ENCODE data around the gene ANKMY2. TPM values are rescaled to one million over a fixed set of nuclear protein-coding genes. Genes with fewer than 3 reads are reported as not detected.

Gene ANKMY2
- total and polyA plus RNA-seq, 2 donors = 13.1 to 18.2 TPM

DNA sequence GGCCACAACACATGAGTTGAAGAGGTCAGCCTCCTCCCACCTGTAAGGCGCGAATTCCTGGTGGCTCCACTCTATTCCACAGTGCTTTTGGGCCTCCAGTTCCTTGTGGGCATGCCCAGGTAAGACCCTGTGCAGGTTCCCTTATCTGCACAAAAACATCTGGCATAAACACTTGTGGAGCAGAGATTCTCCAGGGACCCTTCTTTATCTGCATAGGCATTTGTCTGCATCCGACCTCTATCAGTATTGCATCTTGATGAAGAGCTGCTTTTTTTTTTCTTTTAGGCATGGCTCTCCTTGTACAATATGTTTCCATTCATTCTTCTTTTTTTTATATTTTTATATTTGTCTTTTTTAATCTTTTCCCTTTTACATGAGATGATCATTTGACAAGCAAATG lies 58.4 kb downstream of the ANKMY2 start:
- 97% methylated on average over 3 of the region's 3 CpGs for WGBS
- H3K27ac ChIP-seq (ENCODE audit: low read depth in 1 of 2, low read length in 1 of 2) = no peak overlapping the region
- no peaks in the 10 kb centered on the region for H3K27me3 ChIP-seq (ENCODE audit: control insufficient read depth in 2 of 2, insufficient read depth in 1 of 2, low read length in 1 of 2)
- no peak for DNase-seq (ENCODE audit: low read depth in 6 of 9, low spot score in 9 of 9)
- H3K4me1 ChIP-seq (ENCODE audit: control insufficient read depth in 2 of 2, insufficient read depth in 2 of 2, low read length in 2 of 2) = no peaks in the 10 kb centered on the region
- H3K4me3 ChIP-seq (ENCODE audit: low read length in 2 of 2) = no peak overlapping the region
- no peaks in the 10 kb centered on the region for H3K36me3 ChIP-seq (ENCODE audit: control insufficient read depth in 2 of 2, insufficient read depth in 2 of 2, low read length in 1 of 2)
- no peaks in the 10 kb centered on the region for H3K9me3 ChIP-seq (ENCODE audit: control insufficient read depth in 2 of 2, insufficient read depth in 1 of 2, low read length in 1 of 2)

DNA sequence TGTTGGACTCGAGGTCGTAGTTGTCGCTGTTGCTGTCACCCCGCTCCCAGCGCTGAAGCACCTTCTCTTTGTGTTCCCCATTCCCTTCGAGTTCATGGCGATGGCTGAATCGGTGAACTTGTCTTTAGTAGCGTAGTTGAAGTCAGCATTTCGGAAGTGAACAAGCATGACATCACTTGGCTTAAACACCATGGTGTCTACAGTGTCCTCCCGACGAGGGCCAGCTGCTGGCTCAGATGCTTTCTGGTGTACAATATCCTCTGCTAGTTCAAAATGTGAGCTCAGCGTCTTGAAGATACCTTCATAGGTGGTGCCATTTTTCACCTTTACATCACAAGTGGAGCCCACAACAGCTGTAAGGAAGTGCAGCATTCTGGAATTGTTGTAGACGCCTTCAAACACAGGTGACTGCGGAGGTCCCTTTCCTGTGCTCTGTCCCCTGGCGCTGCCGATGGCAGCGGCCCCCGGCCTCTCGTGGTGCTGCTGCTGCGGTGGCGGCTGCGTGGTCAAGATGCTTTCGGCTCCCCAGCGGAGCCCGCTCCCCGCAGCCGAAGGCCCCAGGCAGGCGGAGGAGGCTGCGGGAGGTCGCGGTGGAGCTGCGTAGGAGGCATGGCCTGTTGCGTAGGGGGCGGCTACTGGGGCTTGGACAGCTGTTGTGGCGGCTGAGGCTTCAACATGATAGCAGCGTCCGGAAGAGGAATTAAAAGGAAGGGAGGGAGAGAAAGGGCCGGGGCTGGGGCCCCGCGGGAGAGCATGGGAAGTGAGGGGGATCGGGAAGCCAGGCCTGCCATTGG lies 59.3 kb downstream of the ANKMY2 start:
- no peak overlapping the region for H3K27ac ChIP-seq (ENCODE audit: low read depth in 1 of 2, low read length in 1 of 2)
- 72% methylated on average over 42 of the region's 42 CpGs for WGBS
- H3K27me3 ChIP-seq (ENCODE audit: control insufficient read depth in 2 of 2, insufficient read depth in 1 of 2, low read length in 1 of 2) = no peaks in the 10 kb centered on the region
- H3K4me1 ChIP-seq (ENCODE audit: control insufficient read depth in 2 of 2, insufficient read depth in 2 of 2, low read length in 2 of 2) = no peaks in the 10 kb centered on the region
- no peaks in the 10 kb centered on the region for H3K36me3 ChIP-seq (ENCODE audit: control insufficient read depth in 2 of 2, insufficient read depth in 2 of 2, low read length in 1 of 2)
- H3K9me3 ChIP-seq (ENCODE audit: control insufficient read depth in 2 of 2, insufficient read depth in 1 of 2, low read length in 1 of 2) = no peaks in the 10 kb centered on the region
- no peak overlapping the region for H3K4me3 ChIP-seq (ENCODE audit: low read length in 2 of 2)
- DNase-seq (ENCODE audit: low read depth in 6 of 9, low spot score in 9 of 9) = no peak

DNA sequence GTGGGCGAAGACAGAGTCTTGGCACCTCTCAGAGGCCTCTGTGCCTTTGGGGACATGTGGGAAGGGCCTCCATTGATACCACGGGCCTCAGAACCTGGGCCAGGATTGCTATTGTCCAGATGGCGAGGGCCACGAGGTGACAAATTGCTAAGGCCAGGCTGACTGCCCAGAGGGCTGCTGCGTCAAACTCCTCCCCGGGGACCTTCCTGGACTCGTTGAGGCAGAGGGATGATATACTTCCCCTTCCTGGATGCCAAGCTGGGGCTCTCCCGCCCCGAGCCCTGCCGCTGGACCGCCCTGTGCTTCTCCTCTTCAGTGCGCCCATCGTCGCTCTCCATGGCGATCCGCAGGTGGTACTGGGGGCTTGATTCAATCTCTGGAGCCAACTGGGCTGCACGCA lies 60.0 kb downstream of the ANKMY2 start:
- Histone ChIP-seq H3K4me1 (ENCODE audit: control insufficient read depth in 2 of 2, insufficient read depth in 2 of 2, low read length in 2 of 2) (no peaks in the 10 kb centered on the region), H3K27ac (ENCODE audit: low read depth in 1 of 2, low read length in 1 of 2) (no peak overlapping the region), H3K36me3 (ENCODE audit: control insufficient read depth in 2 of 2, insufficient read depth in 2 of 2, low read length in 1 of 2) (no peaks in the 10 kb centered on the region), H3K4me3 (ENCODE audit: low read length in 2 of 2) (no peak overlapping the region), H3K27me3 (ENCODE audit: control insufficient read depth in 2 of 2, insufficient read depth in 1 of 2, low read length in 1 of 2) (no peaks in the 10 kb centered on the region), H3K9me3 (ENCODE audit: control insufficient read depth in 2 of 2, insufficient read depth in 1 of 2, low read length in 1 of 2) (no peaks in the 10 kb centered on the region)
- no peak for DNase-seq (ENCODE audit: low read depth in 6 of 9, low spot score in 9 of 9)
- WGBS = 97% methylated on average over 17 of the region's 17 CpGs

DNA sequence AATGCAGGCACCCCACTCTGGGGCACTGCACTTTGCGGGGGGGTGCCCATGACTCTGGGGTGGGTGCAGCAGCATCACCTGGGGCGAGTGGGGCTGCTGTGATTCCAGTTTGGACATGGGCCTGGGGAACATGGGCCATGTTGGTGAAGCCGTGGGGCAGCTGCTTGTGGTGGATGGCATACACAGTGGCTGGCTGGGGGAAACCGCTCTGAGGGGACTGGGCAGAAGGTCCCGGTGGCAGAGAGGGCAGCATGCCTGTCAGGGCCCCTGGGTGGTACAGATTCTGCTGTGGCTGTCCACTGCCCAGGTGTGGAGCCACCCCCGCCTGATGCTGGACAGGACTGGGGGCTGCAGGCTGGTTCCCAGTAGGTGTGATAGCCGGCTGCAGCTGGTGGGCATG lies 61.7 kb downstream of the ANKMY2 start:
- Histone ChIP-seq H3K4me1 (ENCODE audit: control insufficient read depth in 2 of 2, insufficient read depth in 2 of 2, low read length in 2 of 2) (no peaks in the 10 kb centered on the region), H3K4me3 (ENCODE audit: low read length in 2 of 2) (no peak overlapping the region), H3K27ac (ENCODE audit: low read depth in 1 of 2, low read length in 1 of 2) (no peak overlapping the region), H3K36me3 (ENCODE audit: control insufficient read depth in 2 of 2, insufficient read depth in 2 of 2, low read length in 1 of 2) (no peaks in the 10 kb centered on the region), H3K27me3 (ENCODE audit: control insufficient read depth in 2 of 2, insufficient read depth in 1 of 2, low read length in 1 of 2) (no peaks in the 10 kb centered on the region), H3K9me3 (ENCODE audit: control insufficient read depth in 2 of 2, insufficient read depth in 1 of 2, low read length in 1 of 2) (no peaks in the 10 kb centered on the region)
- 97% methylated on average over 7 of the region's 7 CpGs for WGBS
- no peak for DNase-seq (ENCODE audit: low read depth in 6 of 9, low spot score in 9 of 9)

DNA sequence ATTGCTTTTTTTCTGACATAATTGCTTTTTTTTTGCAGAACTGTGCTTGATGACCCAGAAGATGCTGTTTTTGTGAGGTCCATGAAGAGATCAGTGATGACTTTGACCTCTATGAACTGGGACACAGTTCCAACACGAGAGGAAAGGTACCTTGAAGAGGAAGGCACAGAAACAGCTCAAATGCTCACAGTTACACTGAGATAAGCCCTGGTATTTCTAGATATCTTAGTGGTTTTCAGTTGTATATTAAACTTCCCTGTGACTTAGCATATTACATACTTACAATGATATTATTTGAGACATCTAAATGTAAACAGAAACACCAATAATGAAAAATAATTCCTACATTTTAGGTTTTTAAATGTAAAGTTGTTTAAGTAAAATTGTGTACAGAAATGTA lies 64.3 kb downstream of the ANKMY2 start:
- H3K4me1 ChIP-seq (ENCODE audit: control insufficient read depth in 2 of 2, insufficient read depth in 2 of 2, low read length in 2 of 2) = no peaks in the 10 kb centered on the region
- DNase-seq (ENCODE audit: low read depth in 6 of 9, low spot score in 9 of 9) = no peak
- H3K4me3 ChIP-seq (ENCODE audit: low read length in 2 of 2) = no peak overlapping the region
- WGBS = 73% methylated on average over 1 of the region's 1 CpG
- H3K9me3 ChIP-seq (ENCODE audit: control insufficient read depth in 2 of 2, insufficient read depth in 1 of 2, low read length in 1 of 2) = no peaks in the 10 kb centered on the region
- H3K27ac ChIP-seq (ENCODE audit: low read depth in 1 of 2, low read length in 1 of 2) = no peak overlapping the region
- H3K36me3 ChIP-seq (ENCODE audit: control insufficient read depth in 2 of 2, insufficient read depth in 2 of 2, low read length in 1 of 2) = no peaks in the 10 kb centered on the region
- no peaks in the 10 kb centered on the region for H3K27me3 ChIP-seq (ENCODE audit: control insufficient read depth in 2 of 2, insufficient read depth in 1 of 2, low read length in 1 of 2)

DNA sequence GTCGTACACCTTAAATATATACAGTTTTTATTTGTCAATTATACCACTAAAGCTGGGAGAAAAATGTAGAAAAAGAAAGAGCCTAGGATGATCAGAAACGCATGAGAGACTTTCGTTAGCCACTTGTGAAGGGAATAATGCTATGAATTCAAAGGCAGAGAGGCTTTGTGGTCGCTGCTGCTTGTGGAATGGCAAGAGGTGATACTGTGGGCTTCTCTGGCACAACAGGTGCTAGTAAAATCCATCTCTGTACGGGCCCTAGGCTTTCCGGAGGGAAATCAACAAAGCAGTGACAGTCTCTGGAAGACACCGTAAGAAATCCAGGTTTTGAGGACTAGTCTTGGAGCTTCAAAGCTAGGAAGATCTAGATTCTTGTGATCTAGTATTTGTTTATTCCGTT lies 66.3 kb downstream of the ANKMY2 start:
- Histone ChIP-seq H3K27me3 (ENCODE audit: control insufficient read depth in 2 of 2, insufficient read depth in 1 of 2, low read length in 1 of 2) (no peaks in the 10 kb centered on the region), H3K4me1 (ENCODE audit: control insufficient read depth in 2 of 2, insufficient read depth in 2 of 2, low read length in 2 of 2) (no peaks in the 10 kb centered on the region), H3K27ac (ENCODE audit: low read depth in 1 of 2, low read length in 1 of 2) (no peak overlapping the region), H3K9me3 (ENCODE audit: control insufficient read depth in 2 of 2, insufficient read depth in 1 of 2, low read length in 1 of 2) (no peaks in the 10 kb centered on the region), H3K4me3 (ENCODE audit: low read length in 2 of 2) (no peak overlapping the region), H3K36me3 (ENCODE audit: control insufficient read depth in 2 of 2, insufficient read depth in 2 of 2, low read length in 1 of 2) (no peaks in the 10 kb centered on the region)
- 93% methylated on average over 8 of the region's 8 CpGs for WGBS
- DNase-seq (ENCODE audit: low read depth in 6 of 9, low spot score in 9 of 9) = no peak

DNA sequence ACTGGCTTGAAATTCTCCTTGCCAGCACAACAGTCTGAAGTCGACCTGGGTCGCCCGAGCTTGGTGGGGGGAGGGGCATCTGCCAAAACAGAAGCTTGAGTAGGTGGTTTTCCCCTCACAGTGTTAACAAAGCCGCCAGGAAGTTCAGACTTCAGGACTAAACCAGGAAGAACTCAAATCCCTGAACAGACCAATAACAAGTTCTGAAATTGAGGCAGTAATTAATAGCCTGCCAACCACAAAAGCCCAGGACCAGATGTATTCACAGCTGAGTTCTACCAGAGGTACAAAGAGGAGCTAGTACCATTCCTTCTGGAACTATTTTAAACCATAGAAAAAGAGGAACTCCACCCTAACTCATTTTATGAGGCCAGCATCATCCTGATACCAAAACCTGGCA lies 73.6 kb downstream of the ANKMY2 start:
- Histone ChIP-seq H3K36me3 (ENCODE audit: control insufficient read depth in 2 of 2, insufficient read depth in 2 of 2, low read length in 1 of 2) (no peaks in the 10 kb centered on the region), H3K27me3 (ENCODE audit: control insufficient read depth in 2 of 2, insufficient read depth in 1 of 2, low read length in 1 of 2) (no peaks in the 10 kb centered on the region), H3K27ac (ENCODE audit: low read depth in 1 of 2, low read length in 1 of 2) (no peak overlapping the region), H3K4me1 (ENCODE audit: control insufficient read depth in 2 of 2, insufficient read depth in 2 of 2, low read length in 2 of 2) (no peaks in the 10 kb centered on the region), H3K9me3 (ENCODE audit: control insufficient read depth in 2 of 2, insufficient read depth in 1 of 2, low read length in 1 of 2) (no peaks in the 10 kb centered on the region), H3K4me3 (ENCODE audit: low read length in 2 of 2) (no peak overlapping the region)
- DNase-seq (ENCODE audit: low read depth in 6 of 9, low spot score in 9 of 9) = no peak
- WGBS = 58% methylated on average over 4 of the region's 4 CpGs

DNA sequence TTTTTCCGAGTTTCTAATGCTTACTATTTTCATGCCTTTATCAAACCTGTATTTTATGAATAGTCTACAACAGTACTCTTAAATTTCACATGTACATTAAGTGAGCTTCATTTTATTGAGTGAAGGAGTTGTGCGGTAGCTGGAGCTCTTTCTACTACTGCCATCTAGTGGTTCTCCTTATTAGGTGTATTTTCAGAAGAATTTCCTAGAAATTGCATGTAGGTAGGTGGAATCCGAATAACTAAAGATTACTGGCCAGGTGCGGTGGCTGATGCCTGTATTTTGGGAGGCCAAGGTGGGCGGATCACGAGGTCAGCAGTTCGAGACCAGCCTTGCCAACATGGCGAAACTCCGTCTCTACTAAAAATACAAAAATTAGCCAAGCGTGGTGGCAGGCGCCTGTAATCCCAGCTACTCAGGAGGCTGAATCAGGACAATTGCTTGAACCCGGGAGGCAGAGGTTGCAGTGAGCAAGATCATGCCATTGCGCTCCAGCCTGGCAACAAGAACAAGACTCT lies 80.6 kb downstream of the ANKMY2 start:
- Histone ChIP-seq H3K4me3 (ENCODE audit: low read length in 2 of 2) (no peak overlapping the region), H3K27me3 (ENCODE audit: control insufficient read depth in 2 of 2, insufficient read depth in 1 of 2, low read length in 1 of 2) (no peaks in the 10 kb centered on the region), H3K36me3 (ENCODE audit: control insufficient read depth in 2 of 2, insufficient read depth in 2 of 2, low read length in 1 of 2) (no peaks in the 10 kb centered on the region), H3K9me3 (ENCODE audit: control insufficient read depth in 2 of 2, insufficient read depth in 1 of 2, low read length in 1 of 2) (no peaks in the 10 kb centered on the region), H3K27ac (ENCODE audit: low read depth in 1 of 2, low read length in 1 of 2) (no peak overlapping the region), H3K4me1 (ENCODE audit: control insufficient read depth in 2 of 2, insufficient read depth in 2 of 2, low read length in 2 of 2) (no peaks in the 10 kb centered on the region)
- WGBS = 40% methylated on average over 13 of the region's 13 CpGs
- peak in 7 of 9 donors; percentile 15 to 68 (median 25) for DNase-seq (ENCODE audit: low read depth in 6 of 9, low spot score in 9 of 9)

DNA sequence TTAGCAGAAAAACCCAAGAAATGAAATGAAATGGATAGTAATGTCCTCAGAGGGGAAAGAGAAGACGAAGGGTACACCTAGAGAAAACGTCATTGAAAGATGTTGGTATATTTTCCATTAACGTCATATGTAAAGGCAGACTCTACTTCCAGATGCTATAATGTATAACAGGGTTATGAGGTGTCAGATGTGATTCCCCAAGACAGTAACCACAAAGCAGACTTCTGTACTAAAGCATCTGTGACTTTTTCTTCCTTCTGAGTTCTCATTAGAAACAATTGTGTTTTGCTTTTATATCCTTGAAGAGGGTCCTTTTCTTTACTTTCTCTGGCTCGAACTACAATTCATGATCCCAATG lies 81.6 kb downstream of the ANKMY2 start:
- H3K27ac ChIP-seq (ENCODE audit: low read depth in 1 of 2, low read length in 1 of 2) = no peak overlapping the region
- H3K27me3 ChIP-seq (ENCODE audit: control insufficient read depth in 2 of 2, insufficient read depth in 1 of 2, low read length in 1 of 2) = no peaks in the 10 kb centered on the region
- DNase-seq (ENCODE audit: low read depth in 6 of 9, low spot score in 9 of 9) = peak in 1 of 9 donors; percentile 11
- H3K4me1 ChIP-seq (ENCODE audit: control insufficient read depth in 2 of 2, insufficient read depth in 2 of 2, low read length in 2 of 2) = no peaks in the 10 kb centered on the region
- no peaks in the 10 kb centered on the region for H3K36me3 ChIP-seq (ENCODE audit: control insufficient read depth in 2 of 2, insufficient read depth in 2 of 2, low read length in 1 of 2)
- H3K4me3 ChIP-seq (ENCODE audit: low read length in 2 of 2) = no peak overlapping the region
- WGBS = 74% methylated on average over 4 of the region's 4 CpGs
- H3K9me3 ChIP-seq (ENCODE audit: control insufficient read depth in 2 of 2, insufficient read depth in 1 of 2, low read length in 1 of 2) = no peaks in the 10 kb centered on the region
